K562 (cell line): ENCODE measurements around the gene LAMB4. TPM values are rescaled to one million over a fixed set of nuclear protein-coding genes. Genes with fewer than 3 reads are reported as not detected.

Experiments used
- ATAC-seq: fragments of 200-7000 bp; cut with Tn5 transposase; 3 replicates; pipeline ENCODE4 v1.9.1; 2020; ENCODE audit warnings: moderate library complexity
- BruUV-seq: library from RNA; stranded (reverse); fragments of 400-500 nt; replicated peaks from 2 replicates; lab custom pipeline; 2021; lab: Mats Ljungman, UMichigan
- CTCF ChIA-PET: fragments of 300-600 bp; formaldehyde crosslinking; extraction: SDS; loops from one replicate; lab custom pipeline; 2021; ENCODE audit warnings: low intra/inter-chr PET ratio; lab: Yijun Ruan, JAX
- POLR2A ChIA-PET: fragments of 300-600, 350-650 bp; sonication (Branson Sonifier 250); formaldehyde crosslinking; extraction: SDS; loops from one replicate; lab custom pipeline; 2021; ENCODE audit warnings: antibody characterized with exemption, inconsistent platforms; lab: Yijun Ruan, JAX
- DNase-seq, 4 experiments: peaks; one replicate each; pipeline versions ENCODE4 v3.0.0 to v3.0.0-alpha.2; 2011 to 2018; ENCODE audit warnings: low spot score in 3 of 4, mixed read lengths in 3 of 4; ENCODE audit errors: extremely low read depth in 1 of 4
- FAIRE-seq: peaks from 2 replicates; lab custom pipeline; 2011; peaks lifted over from hg19 to GRCh38; lab: Jason Lieb, UNC
- H2AFZ ChIP-seq: 2 replicates; pipeline ENCODE4 v1.6.0; 2011; ENCODE audit warnings: low read depth, low read length, control low read depth, inconsistent platforms
- H3K27ac ChIP-seq: fragments of 200-600 bp; 3 replicates; pipeline ENCODE4 v1.8.0; 2011; ENCODE audit warnings: low read depth, mild to moderate bottlenecking, control low read depth, inconsistent platforms, low read length, moderate library complexity, mixed read lengths; ENCODE audit errors: extremely low read depth
- H3K27me3 ChIP-seq, 2 experiments: fragments of 300-600 bp in 1 of 2; 2 replicates in 1 of 2; 3 replicates in 1 of 2; pipeline versions ENCODE4 v1.6.0 to v1.8.0; 2011; ENCODE audit warnings: inconsistent platforms in 2 of 2, low read length in 2 of 2, mild to moderate bottlenecking in 1 of 2, mixed read lengths in 1 of 2, moderate library complexity in 1 of 2; ENCODE audit not compliant: control insufficient read depth in 2 of 2, insufficient read depth in 2 of 2
- H3K36me3 ChIP-seq: fragments of 300-600 bp; 3 replicates; pipeline ENCODE4 v1.8.0; 2011; ENCODE audit warnings: mild to moderate bottlenecking, low read length, inconsistent platforms; ENCODE audit not compliant: control insufficient read depth, insufficient read depth
- H3K4me1 ChIP-seq, 2 experiments: fragments of 200-600 bp in 1 of 2; replicated peaks in 1 of 2; 2 replicates in 1 of 2; 3 replicates in 1 of 2; pipeline versions ENCODE4 v1.5.1 to v1.8.0; 2011; ENCODE audit warnings: inconsistent platforms in 2 of 2, low read length in 2 of 2, mild to moderate bottlenecking in 1 of 2, mixed read lengths in 1 of 2, moderate library complexity in 1 of 2; ENCODE audit not compliant: control insufficient read depth in 2 of 2, insufficient read depth in 2 of 2
- H3K4me2 ChIP-seq: 2 replicates; pipeline ENCODE4 v1.6.1; 2011; ENCODE audit warnings: low read length, control low read depth, inconsistent platforms, mixed read lengths; ENCODE audit not compliant: insufficient read depth
- H3K4me3 ChIP-seq: fragments of 200-600 bp; sonication (generic), shearing (Covaris generic); 2 replicates; pipeline ENCODE4 v1.5.1; 2016; ENCODE audit warnings: control low read depth, inconsistent platforms
- H3K79me2 ChIP-seq: fragments of 200-600 bp; 3 replicates; pipeline ENCODE4 v1.8.0; 2011; ENCODE audit warnings: low read length, inconsistent platforms; ENCODE audit not compliant: control insufficient read depth, insufficient read depth
- H3K9ac ChIP-seq, 2 experiments: 2 replicates each; pipeline versions ENCODE4 v1.6.0 to v1.6.1; 2011; ENCODE audit warnings: low read depth in 2 of 2, low read length in 2 of 2, control low read depth in 1 of 2, inconsistent platforms in 1 of 2, mild to moderate bottlenecking in 1 of 2, mixed read lengths in 1 of 2; ENCODE audit not compliant: insufficient read depth in 1 of 2
- H3K9me1 ChIP-seq: one replicate; pipeline ENCODE4 v1.6.0; 2011; ENCODE audit warnings: inconsistent platforms, mild to moderate bottlenecking, low read length, moderate library complexity; ENCODE audit not compliant: control insufficient read depth, insufficient read depth
- H3K9me3 ChIP-seq: replicated peaks from 2 replicates; pipeline ENCODE4 v1.5.1; 2011; ENCODE audit warnings: low read depth, low read length, inconsistent platforms; ENCODE audit not compliant: control insufficient read depth, insufficient read depth
- H4K20me1 ChIP-seq: replicated peaks from 2 replicates; pipeline ENCODE4 v1.6.1; 2011; ENCODE audit warnings: low read length, inconsistent platforms, mixed read lengths; ENCODE audit not compliant: control insufficient read depth, insufficient read depth
- BACH1 ChIP-seq: fragments of 200-800 bp; sonication (Bioruptor generic); IDR thresholded peaks from 2 replicates; pipeline ENCODE4 v1.6.1; 2016; ENCODE audit warnings: missing genetic modification characterization, missing compliant biosample characterization
- DPF2 ChIP-seq: fragments of 450-650 bp; IDR thresholded peaks from 2 replicates; pipeline ENCODE4 v1.6.1; 2016
- ESRRB ChIP-seq: fragments of 250-450 bp; sonication (Bioruptor Pico); IDR thresholded peaks from 2 replicates; pipeline ENCODE4 v1.5.0; 2020; ENCODE audit warnings: mild to moderate bottlenecking, moderate library complexity, borderline replicate concordance
- ILK ChIP-seq: fragments of 450-650 bp; IDR thresholded peaks from 2 replicates; pipeline ENCODE4 v1.6.1; 2016; ENCODE audit warnings: missing genetic modification characterization, low read depth, mild to moderate bottlenecking, missing compliant biosample characterization, moderate library complexity, borderline replicate concordance
- MAZ ChIP-seq, 2 experiments: fragments of 450-650 bp in 1 of 2; sonication (generic) in 1 of 2; formaldehyde crosslinking; IDR thresholded peaks in 1 of 2; conservative IDR thresholded peaks in 1 of 2; 2 replicates each; pipeline versions ENCODE4 v1.4.0 to v1.5.0; 2020; ENCODE audit warnings: mild to moderate bottlenecking in 1 of 2, missing genetic modification reagents in 1 of 2
- MEF2A ChIP-seq: IDR thresholded peaks from 2 replicates; pipeline ENCODE4 v1.6.1; 2011; ENCODE audit warnings: low read depth, mild to moderate bottlenecking, low read length, moderate library complexity; ENCODE audit not compliant: control insufficient read depth
- NFE2 ChIP-seq: IDR thresholded peaks from 2 replicates; pipeline ENCODE4 v1.6.1; 2014; ENCODE audit warnings: antibody characterized with exemption, low read depth
- PHTF2 ChIP-seq: fragments of 250-450 bp; sonication (Bioruptor Pico); IDR thresholded peaks from 2 replicates; pipeline ENCODE4 v1.5.0; 2021; ENCODE audit warnings: mild to moderate bottlenecking
- SMARCB1 ChIP-seq: IDR thresholded peaks from 2 replicates; pipeline ENCODE4 v1.6.1; 2011; ENCODE audit warnings: improper control_type of control experiment, low read depth; ENCODE audit not compliant: insufficient read length
- ZNF263 ChIP-seq: sonication (generic); formaldehyde crosslinking; IDR thresholded peaks from 2 replicates; pipeline ENCODE4 v1.8.0; 2022; ENCODE audit warnings: mild to moderate bottlenecking, missing genetic modification reagents, borderline replicate concordance
- ZNF717 ChIP-seq: fragments of 250-450 bp; sonication (Bioruptor Pico); IDR thresholded peaks from 2 replicates; pipeline ENCODE4 v1.5.0; 2021
- WGBS: fragments of 100-300 bp; shearing (Covaris generic); methylation state at CpG from one replicate; pipeline ENCODE4 v1.1.6; 2016; ENCODE audit warnings: low coverage, mixed read lengths; ENCODE audit not compliant: insufficient coverage; ENCODE audit errors: missing lambda C conversion rate; 5-methylcytosine and 5-hydroxymethylcytosine counted together
- in situ Hi-C: fragments of 300-500 bp; cut with MboI; formaldehyde crosslinking; loops from 4 replicates; pipeline ENCODE4 v1.15.0; 2018; ENCODE audit warnings: inconsistent platforms, mixed read lengths
- intact Hi-C: fragments of 100-400 bp; cut with micrococcal nuclease; formaldehyde crosslinking; loops from 2 replicates; pipeline ENCODE4 v1.14.2; 2022
- polyA plus RNA-seq, 8 experiments: library from polyadenylated mRNA; depleted of rRNA in 4 of 8; stranded (reverse) in 5 of 8; unstranded in 3 of 8; fragments of >200 nt; fragmentation: Nextera tagmentation in 2 of 8; fragmentation: Illumina TruSeq in 1 of 8; extraction: Ambion mirVana in 2 of 8; extraction: Trizol in 1 of 8; gene quantifications; 2 replicates each; pipeline versions ENCODE4 v1.2.1 to v1.2.3, GENCODE V29; 2011 to 2014; ENCODE audit warnings: inconsistent platforms in 1 of 8, missing spikeins in 1 of 8
- total RNA-seq, 7 experiments: library from RNA; depleted of rRNA in 6 of 7; stranded (reverse); fragments of >200 nt in 6 of 7; fragmentation: Illumina TruSeq in 2 of 7; extraction: Trizol in 2 of 7; gene quantifications; 2 replicates each; pipeline versions ENCODE4 v1.2.1 to v1.2.3, GENCODE V29; 2011 to 2021; ENCODE audit warnings: low replicate concordance in 1 of 7
- TF ChIP-seq, protein P1 (sequence below), 3 experiments: fragments of 200-800 bp in 1 of 3; sonication (Bioruptor generic) in 1 of 3; sonication (generic) in 1 of 3; formaldehyde crosslinking in 1 of 3; IDR thresholded peaks; 2 replicates each; pipeline versions ENCODE4 v1.6.1 to v1.8.0; 2016 to 2022; ENCODE audit warnings: mild to moderate bottlenecking in 2 of 3, missing compliant biosample characterization in 2 of 3, missing genetic modification characterization in 2 of 3, missing genetic modification reagents in 1 of 3
- TF ChIP-seq, protein P2 (sequence below): fragments of 450-650 bp; formaldehyde crosslinking; IDR thresholded peaks from 2 replicates; pipeline ENCODE4 v1.4.0; 2020; ENCODE audit warnings: mild to moderate bottlenecking, moderate library complexity
- TF ChIP-seq, protein P3 (sequence below): fragments of 150-350 bp; conservative IDR thresholded peaks from 2 replicates; pipeline ENCODE4 v1.6.1; 2014; ENCODE audit warnings: low read length
- TF ChIP-seq, protein P4 (sequence below): fragments of 450-650 bp; formaldehyde crosslinking; IDR thresholded peaks from 2 replicates; pipeline ENCODE4 v1.4.0; 2022; ENCODE audit warnings: mild to moderate bottlenecking, moderate library complexity

LAMB4 gene
- total and polyA plus RNA-seq, 9 of the 15 experiments (the other 6 are each of a cell fraction or from before 2014, with no cell fraction given): 0.06 to 0.13 (median 0.07) TPM; not detected in 6

DNA sequence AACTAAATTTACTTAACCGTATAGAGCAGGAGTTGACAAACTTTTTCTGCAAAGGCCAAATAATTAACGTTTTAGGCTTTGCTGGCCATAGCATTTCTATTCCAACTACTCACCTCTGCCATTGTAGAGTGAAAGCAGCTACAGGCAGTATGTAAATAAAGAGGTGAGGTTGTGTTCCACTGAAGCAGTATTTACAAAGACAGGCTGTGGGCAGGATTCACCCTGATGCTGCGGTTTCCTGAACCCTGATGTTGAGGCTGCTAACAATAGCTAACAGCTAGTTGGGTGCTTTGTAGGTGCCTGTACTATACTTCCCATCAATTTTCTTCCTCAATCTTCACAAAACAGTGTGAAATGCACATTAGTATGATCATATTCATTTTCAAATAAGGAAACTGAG is 80.2 kb downstream of the LAMB4 start:
- no peaks in the 10 kb centered on the region for H3K4me1 ChIP-seq
- intact Hi-C loops: no loop called here
- FAIRE-seq: no peak
- TF ChIP-seq BACH1 (tag): no peak
- TF ChIP-seq NFE2: no peak
- TF ChIP-seq PHTF2 (CRISPR knock-in tag): no peak
- no peak for TF ChIP-seq ZNF717 (CRISPR knock-in tag)
- no peak for TF ChIP-seq MEF2A
- no peak for TF ChIP-seq SMARCB1
- TF ChIP-seq, protein P1, sequence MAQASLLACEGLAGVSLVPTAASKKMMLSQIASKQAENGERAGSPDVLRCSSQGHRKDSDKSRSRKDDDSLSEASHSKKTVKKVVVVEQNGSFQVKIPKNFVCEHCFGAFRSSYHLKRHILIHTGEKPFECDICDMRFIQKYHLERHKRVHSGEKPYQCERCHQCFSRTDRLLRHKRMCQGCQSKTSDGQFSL (CRISPR knock-in tag; IDR thresholded peaks at IDR 0.05): no peak
- TF ChIP-seq, protein P1 (tag; IDR thresholded peaks at IDR 0.05): no peak
- TF ChIP-seq, protein P2, sequence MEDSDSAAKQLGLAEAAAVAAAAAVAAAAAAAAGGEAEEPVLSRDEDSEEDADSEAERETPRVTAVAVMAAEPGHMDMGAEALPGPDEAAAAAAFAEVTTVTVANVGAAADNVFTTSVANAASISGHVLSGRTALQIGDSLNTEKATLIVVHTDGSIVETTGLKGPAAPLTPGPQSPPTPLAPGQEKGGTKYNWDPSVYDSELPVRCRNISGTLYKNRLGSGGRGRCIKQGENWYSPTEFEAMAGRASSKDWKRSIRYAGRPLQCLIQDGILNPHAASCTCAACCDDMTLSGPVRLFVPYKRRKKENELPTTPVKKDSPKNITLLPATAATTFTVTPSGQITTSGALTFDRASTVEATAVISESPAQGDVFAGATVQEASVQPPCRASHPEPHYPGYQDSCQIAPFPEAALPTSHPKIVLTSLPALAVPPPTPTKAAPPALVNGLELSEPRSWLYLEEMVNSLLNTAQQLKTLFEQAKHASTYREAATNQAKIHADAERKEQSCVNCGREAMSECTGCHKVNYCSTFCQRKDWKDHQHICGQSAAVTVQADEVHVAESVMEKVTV (CRISPR knock-in tag): no peak
- no peak for TF ChIP-seq ZNF263 (CRISPR knock-in tag)
- TF ChIP-seq ILK (tag): no peak
- TF ChIP-seq, protein P3, sequence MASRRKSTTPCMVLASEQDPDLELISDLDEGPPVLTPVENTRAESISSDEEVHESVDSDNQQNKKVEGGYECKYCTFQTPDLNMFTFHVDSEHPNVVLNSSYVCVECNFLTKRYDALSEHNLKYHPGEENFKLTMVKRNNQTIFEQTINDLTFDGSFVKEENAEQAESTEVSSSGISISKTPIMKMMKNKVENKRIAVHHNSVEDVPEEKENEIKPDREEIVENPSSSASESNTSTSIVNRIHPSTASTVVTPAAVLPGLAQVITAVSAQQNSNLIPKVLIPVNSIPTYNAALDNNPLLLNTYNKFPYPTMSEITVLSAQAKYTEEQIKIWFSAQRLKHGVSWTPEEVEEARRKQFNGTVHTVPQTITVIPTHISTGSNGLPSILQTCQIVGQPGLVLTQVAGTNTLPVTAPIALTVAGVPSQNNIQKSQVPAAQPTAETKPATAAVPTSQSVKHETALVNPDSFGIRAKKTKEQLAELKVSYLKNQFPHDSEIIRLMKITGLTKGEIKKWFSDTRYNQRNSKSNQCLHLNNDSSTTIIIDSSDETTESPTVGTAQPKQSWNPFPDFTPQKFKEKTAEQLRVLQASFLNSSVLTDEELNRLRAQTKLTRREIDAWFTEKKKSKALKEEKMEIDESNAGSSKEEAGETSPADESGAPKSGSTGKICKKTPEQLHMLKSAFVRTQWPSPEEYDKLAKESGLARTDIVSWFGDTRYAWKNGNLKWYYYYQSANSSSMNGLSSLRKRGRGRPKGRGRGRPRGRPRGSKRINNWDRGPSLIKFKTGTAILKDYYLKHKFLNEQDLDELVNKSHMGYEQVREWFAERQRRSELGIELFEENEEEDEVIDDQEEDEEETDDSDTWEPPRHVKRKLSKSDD: no peak
- TF ChIP-seq MAZ (CRISPR knock-in tag; conservative IDR thresholded peaks at IDR 0.05 in 1 of 2, IDR thresholded peaks at IDR 0.05 in 1 of 2): no peak
- no peak for TF ChIP-seq DPF2
- TF ChIP-seq, protein P4, sequence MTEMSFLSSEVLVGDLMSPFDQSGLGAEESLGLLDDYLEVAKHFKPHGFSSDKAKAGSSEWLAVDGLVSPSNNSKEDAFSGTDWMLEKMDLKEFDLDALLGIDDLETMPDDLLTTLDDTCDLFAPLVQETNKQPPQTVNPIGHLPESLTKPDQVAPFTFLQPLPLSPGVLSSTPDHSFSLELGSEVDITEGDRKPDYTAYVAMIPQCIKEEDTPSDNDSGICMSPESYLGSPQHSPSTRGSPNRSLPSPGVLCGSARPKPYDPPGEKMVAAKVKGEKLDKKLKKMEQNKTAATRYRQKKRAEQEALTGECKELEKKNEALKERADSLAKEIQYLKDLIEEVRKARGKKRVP (CRISPR knock-in tag): no peak
- no peak for TF ChIP-seq ESRRB (CRISPR knock-in tag)
- TF ChIP-seq, all 486 proteins: peak for 0
- BruUV-seq: no TSS peak
- no peak overlapping the region for H3K4me2 ChIP-seq
- H3K9me1 ChIP-seq: no peaks in the 10 kb centered on the region
- no peak overlapping the region for H3K27ac ChIP-seq
- in situ Hi-C loops: no loop called here
- ChIA-PET POLR2A (interaction anchor here (0.6 kb wide), 1 partner anchor 31 kb away, joined by 3 read pairs; no protein-coding TSS in a partner anchor), CTCF (no interaction called here)
- H3K79me2 ChIP-seq: no peaks in the 10 kb centered on the region
- ATAC-seq (peak; percentile 23; the same call in 1 of the 3 replicates), DNase-seq (no peak)
- WGBS: 33% methylated on average over 3 of the region's 3 CpGs
- H4K20me1 ChIP-seq: no peaks in the 10 kb centered on the region
- H3K27me3 ChIP-seq: no peaks in the 10 kb centered on the region
- no peak overlapping the region for H2AFZ ChIP-seq
- no peaks in the 10 kb centered on the region for H3K36me3 ChIP-seq
- H3K9ac ChIP-seq: no peak overlapping the region
- H3K9me3 ChIP-seq: no peaks in the 10 kb centered on the region
- H3K4me3 ChIP-seq: no peak overlapping the region
